Stimulated activated CD4-positive, alpha-beta T cell treated with anti-CD3 and anti-CD28 coated beads, Interleukin-15, amount 100 ng/mL, for 24 hours (primary cell): Measurements from ENCODE around the gene SLC47A2.
"Not testable (repeated sequence)": the region's sequence is repeated elsewhere in the genome, so short reads cannot be mapped to it uniquely, and the experiment has no call there.

Experiments
- DNase-seq: peaks from one replicate; pipeline ENCODE4 v3.0.0-alpha.2; 2020

SLC47A2 gene

DNA sequence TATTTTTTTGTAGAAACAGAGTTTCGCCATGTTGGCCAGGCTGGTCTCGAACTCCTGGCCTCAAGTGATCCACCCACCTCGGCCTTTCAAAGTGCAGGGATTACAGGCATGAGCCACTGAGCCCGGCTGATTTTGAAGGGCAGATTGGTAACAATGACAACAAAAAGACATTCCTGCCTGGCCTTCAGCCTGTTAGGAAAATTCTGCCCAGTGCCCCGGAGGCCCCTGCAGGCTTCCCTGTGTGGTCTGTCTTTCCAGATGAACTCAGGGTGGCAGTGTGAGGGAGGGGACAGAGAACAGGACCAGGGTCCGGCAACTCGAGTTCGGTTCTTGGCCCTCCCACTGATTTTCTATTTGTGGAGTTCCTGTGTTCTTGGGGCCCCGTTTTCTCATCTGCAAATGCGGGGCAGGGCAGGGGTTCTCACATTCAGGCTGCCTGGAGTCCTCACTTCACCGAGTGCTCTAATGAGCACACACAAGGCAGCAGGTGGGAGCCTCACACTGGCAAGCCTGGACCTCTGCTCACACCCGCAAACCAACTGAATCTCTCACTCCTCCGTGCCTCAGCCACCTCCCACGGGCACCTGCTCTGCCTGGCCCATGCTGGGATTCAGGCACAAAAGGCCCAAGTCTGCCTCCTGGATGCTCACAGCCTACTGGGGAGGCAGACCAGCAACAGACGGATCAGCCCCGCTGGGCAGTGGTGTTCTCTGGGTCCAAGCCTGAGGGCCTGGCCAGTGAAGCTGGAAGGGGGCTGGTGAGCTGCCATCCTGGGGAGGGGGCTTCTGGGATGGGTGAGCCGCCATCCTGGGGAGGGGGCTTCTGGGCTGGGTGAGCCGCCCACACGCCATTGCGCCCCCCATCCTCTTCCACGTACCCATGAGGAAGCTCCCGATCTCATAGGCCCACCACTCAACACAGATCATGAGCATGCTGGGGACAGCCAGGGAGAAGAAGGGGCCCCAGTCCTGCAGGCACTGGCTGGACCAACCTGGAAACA lies 10.3 kb downstream of the SLC47A2 start:
- no peak for DNase-seq

DNA sequence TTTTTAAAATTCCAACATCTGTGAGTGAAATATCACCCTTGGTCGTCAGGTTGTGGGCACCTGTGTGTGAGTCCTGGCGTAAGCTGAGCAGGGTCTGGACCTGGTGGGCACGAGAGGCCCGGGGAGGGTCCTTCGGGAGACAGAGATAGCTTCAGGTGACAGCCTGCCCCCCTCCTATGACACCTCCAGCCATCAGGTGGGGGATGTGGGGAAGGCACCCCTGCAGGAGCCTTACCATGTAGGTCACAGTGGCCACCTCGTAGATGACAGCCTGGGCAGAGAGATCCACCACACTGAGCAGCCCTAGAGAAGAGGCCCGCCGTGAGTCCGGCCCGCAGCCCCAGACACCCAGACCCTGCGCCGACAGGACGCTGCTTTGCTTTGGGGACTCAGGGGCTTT lies 11.2 kb downstream of the SLC47A2 start:
- no peak for DNase-seq

DNA sequence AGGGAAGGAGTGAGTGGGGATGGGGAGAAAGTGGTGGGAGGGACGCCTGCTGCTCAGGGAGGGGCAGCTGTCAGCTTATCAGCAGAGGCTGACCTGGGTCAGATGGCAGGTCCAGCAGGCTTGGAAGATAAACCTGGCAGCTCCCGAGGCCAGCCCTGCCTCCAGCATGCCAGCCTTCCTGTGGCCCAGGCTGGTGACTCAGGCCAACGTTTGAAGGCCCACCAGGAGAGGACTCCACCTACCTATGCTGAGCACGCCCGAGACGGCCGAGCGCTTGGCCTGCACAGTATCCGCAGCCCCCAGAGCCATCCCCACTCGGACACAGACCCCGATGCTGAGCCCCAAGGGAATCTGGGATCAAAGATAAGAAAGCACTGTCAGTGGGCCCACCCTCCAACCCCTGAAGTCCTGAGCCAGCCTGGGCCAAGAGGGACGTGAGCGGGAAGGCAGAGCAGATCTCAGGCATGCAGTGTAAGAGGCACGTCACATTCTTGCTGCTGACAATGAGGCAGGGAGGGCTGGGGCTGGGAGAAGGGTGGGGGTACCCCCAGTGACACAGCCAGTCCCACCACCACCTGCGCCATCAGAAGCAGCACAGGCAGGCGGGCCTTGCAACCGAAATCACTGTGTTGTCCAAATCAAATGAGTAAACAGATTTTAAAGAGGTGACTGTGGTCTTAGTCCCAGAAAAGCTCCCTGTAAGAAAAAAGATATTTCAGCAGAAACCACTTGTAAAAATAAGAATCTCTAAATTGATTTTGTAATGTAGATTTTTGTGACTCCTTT lies 12.4 kb downstream of the SLC47A2 start:
- DNase-seq, result no peak

DNA sequence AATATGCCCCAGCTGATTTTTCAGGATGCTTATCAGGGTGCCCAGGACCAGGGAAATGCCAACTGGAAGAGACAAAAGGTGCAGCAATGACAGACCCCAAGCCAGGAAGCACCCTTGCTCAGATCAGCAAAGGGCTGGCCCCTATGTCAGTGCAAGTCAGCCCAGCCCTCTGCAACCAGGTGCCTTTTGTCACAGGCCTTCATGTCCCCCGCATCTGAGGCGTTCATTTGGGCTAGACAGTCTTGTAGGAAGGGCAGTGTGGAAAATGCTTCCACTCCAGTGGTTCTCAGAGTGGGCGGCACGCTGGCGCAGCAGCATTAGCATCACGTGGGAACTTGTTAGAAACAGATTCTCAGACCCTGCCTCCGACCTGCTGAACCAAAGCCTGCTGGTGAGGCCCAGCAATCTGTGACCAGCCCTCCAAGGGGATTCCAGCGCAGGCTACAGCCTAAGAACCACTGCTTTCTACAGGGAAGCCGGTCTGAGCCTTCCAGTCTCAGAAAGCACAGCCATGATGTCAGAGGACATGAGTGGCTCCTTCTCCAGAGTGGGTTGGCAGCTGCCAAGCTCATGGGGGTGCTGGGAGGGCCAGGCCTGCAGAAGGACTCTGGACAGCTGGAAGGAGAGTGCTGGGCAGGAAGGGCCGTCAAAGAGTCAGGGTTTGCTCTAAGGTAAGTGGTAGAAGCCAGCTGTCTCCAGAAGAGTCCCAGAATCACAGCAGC lies 13.1 kb downstream of the SLC47A2 start:
- DNase-seq, result no peak

DNA sequence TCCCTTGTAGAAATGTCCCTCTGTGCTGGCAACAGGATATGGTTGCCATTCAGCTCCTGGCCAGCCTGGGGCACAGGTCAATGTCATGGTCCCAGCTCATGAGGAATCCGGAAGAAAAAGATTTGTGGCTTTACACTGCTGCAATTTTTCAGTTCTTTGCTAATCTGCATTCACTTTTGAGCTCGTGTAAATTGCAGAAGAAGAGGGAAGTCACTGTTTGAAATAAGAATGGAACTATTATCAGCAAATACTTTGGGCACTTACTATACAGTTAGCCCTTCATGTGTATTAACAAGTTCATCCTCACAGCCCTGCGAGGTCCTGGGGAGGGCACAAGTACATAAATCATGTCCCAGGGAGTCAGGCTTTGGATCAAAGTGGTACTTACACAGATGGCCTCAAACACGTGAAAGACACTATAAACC lies 14.2 kb downstream of the SLC47A2 start:
- no peak for DNase-seq

DNA sequence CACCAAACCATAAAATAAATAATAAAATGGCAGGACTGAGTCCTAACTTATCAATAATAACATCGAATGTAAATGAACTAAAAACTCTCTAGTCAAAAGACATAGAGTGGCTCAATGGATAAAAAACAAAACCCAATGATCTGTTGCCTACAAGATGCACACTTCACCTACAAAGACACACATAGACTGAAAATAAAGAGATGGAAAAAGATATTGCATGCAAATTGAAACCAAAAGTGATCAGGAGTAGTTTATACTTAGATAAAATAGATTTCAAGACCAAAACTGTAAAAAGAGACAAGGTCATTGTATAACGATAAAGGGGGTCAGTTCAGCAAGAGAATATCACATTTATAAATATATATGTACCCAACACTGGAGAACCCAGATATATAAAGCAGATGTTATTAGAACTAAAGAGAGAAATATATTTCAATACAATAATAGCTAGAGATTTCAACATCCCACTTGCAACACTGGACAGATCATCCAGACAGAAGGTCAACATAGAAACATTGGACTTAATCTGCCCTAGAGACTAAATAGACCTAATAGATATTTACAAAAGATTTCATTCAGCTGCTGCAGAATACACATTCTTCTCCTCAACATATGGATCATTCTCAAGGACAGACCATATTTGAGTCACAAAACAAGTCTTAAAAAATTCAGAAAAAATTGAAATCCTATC lies 29.8 kb downstream of the SLC47A2 start:
- DNase-seq, result no peak

DNA sequence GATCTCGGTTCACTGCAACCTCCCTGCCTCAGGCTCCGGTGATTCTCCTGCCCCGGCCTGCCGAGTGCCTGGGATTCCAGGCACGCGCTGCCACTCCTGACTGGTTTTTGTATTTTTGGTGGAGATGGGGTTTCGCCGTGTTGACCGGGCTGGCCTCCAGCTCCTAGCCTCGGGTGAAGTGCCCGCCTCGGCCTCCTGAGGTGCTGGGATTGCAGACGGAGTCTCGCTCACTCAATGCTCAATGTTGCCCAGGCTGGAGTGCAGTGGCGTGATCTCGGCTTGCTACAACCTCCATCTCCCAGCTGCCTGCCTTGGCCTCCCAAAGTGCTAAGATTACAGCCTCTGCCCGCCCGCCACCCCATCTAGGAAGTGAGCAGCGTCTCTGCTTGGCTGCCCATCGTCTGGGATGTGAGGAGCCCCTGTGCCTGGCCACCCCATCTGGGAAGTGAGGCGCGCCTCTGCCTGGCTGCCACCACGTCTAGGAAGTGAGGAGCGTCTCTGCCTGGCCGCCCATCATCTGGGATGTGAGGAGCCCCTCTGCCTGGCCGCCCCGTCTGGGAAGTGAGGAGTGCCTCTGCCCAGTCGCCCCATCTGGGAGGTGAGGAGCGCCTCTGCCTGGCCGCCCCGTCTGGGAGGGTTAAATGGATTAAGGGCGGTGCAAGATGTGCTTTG lies 31.3 kb downstream of the SLC47A2 start:
- not testable (repeated sequence) for DNase-seq

DNA sequence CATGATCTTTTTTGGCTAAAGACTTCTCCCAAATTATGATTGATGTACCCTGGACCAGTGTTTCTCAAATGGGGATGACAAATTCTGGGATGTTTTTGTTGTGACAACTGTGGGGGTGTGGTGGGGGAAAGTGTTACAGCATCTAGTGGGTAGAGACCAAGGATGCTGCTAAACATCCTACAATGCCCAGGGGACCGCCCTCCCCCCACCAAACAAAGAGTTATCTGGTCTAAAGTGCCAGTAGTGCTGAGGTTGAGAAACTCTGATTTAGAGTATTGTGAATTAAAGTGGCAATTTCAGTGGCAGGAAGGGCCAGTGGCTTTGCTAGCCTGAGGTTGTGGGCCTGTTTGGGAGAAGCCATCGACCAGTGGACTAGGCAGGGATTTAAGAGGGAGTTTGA lies 33.3 kb downstream of the SLC47A2 start:
- no peak for DNase-seq

DNA sequence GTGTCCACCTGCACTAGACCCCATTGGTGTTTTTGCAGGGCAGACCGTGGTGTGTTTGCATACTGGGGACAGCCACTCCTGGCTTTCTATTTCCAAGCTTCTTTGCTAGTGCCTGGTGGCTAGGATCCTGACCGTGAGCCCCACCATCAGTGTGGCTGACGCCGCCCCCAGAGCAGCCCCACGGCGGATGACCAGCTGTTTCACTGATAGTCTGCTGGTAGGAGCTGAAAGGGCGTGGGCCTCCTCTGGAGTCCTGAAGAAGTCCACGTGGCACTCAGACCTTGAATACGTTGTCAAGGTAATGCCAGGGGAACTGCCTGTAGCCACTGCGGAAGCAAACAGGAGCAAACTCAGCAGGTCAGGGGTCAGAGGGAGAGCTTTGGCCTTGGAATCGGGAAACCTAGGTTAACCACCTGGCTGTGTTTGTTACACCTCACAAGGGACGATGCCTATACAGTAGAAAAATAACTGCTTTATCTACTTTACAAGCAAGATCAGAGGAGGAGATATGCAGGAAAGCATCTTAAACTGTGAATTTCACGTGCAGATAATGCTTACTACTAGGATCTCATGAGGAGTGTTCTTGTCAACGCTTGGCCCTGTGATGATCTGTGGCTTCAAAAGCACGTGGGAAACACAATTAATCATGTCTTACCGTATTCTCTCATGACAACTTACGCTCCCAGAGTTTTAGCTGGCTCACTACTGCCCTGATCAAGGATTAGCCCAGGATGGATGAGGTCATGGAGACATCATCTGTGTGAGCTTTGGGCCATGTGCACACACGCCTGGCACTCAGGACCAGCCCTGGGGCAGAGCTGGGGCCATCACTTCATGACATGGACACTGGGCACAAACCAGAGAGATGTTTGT lies 37.6 kb downstream of the SLC47A2 start:
- DNase-seq, result no peak

DNA sequence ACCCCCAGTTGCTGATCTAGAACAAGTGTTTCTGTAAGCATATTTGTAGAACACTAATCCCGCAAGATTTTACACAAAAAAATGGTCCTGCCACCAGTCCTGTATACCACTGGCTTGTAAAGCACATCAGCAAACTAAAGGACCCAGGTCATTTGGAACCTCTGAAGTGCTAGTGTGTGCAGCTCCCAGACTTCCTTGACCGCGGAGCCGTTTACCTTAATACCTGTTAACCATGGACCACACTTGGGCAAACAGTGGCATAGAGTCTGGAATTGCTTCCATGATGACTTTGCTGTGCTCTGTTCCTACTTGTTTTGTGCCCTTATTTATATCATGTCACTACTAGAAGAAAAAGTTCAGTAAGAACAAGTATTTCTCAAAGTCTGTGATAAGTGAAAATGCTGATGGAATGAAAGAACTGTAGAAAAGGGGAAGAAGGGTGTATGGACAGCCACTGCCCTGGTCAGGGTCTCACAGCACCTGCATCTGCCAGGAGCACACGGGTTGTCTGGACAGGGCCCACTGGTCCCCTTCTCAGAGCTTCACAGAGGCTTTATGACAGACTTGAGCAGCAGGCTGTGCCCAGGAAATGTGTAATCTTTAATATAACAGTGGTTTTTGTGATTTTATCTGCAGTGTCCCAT lies 38.5 kb downstream of the SLC47A2 start:
- no peak for DNase-seq

DNA sequence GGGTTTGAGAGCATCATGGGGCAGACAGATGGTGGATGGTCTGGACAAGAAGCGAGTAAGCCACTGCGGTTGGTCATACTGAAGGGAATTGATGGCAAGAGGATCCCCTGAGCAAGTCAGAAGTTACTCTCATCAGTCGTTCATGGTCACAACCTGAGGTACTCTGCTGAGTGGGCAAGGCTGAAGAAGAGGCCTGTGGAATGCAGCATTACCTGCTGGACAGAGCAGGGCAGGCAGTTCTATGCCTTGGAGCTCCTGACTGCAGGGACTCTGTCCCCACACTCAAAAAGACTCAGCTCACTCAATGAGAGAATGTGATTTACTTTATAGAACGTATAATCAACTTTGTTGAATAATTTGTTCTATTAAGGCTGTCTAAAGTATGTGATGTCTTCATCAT lies 39.5 kb downstream of the SLC47A2 start:
- DNase-seq, result no peak

DNA sequence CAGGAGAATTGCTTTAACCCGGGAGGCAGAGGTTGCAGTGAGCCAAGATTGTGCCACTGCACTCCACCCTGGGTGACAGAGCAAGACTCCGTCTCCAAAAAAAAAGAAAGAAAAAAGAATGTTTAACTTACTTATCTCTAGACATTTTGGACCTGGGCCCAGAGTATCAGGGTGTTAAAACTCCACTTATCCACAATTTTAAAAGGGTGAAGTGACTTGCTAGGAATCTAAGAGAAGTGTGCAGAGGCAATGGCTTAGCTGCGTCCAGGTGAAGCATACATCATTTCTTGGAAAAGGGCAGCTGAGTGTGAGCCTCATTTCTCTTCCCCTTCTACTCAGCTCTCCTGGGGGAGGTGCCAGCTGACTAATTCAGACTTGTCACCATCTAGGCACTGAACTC lies 42.8 kb downstream of the SLC47A2 start:
- DNase-seq, result no peak

DNA sequence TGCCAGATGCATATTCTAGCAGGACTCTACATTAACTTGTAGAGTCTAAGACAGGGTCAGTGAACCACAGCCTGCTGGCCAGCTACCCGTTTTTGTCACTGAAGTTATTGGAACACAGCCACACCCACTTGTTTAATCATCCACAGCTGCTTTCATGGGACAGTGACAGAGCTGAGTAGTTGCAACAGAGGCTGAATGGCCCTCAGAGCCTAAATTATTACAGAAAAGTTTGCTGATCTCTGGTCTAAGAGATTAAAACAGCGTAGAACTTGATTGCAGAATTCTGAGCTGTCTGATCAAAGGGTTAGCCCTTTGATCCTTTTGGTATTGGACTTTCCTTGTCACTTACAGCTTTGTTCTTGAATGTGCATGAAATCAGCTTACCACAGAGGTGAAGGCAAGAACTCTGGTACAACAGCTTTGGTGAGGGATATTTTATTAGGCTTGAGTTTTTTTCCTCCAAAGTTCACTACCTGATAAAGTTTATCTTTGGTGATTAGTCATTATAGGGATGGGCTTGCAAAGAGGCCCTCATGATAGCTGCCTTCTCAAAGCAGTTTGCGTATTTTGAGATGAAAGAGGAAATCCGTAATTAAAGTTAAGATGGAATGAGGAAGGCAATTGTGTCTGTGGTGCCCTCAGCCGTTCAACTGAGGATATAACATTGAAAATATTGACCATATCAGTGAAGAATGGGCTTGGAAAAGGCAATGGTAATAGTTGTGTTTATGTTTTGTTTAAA lies 44.2 kb downstream of the SLC47A2 start:
- DNase-seq, result no peak

DNA sequence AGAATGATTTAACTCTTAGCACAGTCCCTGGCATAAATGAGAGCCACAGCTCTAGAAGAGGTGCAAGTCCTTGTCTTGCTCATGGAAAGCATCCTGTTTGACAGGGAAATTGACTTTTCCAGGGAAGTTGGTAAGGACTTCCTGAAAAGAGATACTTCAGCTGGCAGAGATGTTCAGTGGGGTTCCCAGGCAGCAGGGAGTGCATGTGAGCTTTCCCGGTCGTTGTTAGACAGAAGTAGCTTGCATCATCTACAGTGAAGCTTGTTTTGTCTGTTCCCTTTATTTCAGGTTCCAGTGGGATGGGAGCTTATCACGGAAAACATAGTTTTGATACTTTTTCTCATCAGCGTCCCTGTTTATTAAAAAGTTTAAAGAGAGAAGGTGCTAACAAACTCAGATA lies 45.0 kb downstream of the SLC47A2 start:
- DNase-seq, result no peak

DNA sequence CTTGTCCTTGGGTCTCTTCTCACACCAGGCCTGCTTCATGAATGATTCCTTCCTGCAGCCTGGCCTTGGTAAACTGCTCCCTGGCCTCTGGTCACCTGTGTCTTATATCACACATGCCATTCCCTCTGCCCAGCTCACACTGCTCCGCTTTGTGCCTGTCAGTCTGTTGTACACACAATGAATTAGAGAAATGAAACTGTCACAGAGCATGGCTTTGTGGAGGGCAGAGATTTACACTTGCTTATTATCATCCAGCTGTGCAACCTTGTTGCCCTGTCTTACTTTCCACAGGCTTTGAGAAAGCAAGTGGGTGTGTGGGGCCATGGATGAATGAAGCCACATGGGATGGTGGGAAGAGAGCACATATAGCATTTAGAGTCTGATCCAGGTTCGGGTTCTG lies 45.5 kb downstream of the SLC47A2 start:
- no peak for DNase-seq

DNA sequence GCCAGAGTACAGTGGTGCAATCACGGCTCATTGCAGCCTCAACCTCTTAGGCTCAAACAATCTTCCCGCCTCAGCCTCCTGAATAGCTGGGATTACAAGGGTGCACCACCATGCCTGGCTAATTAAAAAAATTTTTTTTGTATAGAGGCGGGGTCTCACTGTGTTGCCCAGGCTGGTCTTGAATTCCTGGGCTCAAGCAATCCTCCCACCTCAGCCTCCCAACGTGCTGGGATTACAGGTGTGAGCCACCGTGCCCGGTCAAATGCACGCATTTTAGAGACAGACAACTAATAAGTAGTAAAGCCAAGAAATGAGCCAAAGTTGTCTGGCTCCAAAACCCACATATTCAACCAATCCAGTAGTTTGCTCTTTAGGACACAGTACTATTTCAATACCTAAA lies 46.7 kb downstream of the SLC47A2 start:
- not testable (repeated sequence) for DNase-seq

DNA sequence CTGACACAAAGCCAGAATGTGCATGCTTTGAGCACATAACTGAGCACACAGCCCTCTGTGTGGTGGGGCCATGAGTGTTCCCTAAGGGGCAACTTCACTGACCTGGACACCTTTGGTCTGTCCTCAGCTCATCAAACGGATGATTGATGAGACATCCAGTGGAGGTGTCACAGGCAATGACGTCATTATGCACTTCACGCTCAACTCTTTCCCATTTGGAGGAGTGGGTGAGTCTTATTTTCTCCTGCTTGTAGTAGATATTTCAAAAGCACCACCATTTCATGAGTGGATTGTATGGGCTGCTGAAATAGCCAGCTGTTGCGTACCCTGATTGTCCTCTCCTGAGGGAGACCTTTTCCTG lies 51.6 kb downstream of the SLC47A2 start:
- DNase-seq, result no peak

DNA sequence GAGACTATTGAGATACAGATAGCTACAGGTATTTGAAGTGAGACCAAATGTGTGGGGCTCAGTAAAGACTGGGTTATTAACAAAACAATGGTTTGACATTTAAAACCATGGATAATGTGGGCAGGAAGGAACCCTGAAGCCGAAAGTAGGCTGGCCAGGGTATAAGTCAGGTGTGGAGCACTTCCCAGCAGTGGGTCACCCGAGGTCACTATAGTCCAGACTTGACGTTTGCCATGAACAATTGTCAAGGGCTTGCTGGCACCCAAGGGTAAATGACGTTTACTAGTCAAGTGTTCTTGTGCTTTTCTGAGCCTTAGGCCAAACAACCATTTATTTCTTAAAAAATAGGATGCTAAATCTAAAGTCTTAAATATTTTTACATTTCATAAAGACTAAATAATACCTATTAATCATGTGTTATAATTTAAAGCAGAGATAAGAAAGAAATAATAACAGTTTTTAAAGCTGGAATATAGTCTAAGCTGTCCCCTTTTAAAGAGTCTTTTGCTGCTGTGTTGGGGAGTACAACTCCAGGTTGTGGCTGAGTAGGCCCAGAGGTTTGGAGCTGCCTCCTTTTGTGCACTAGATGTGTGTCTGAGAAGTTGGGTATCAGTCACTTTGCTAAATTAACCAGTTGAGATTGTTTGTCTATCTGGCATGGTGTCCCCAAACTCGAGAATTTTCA lies 52.1 kb downstream of the SLC47A2 start:
- DNase-seq, result no peak

DNA sequence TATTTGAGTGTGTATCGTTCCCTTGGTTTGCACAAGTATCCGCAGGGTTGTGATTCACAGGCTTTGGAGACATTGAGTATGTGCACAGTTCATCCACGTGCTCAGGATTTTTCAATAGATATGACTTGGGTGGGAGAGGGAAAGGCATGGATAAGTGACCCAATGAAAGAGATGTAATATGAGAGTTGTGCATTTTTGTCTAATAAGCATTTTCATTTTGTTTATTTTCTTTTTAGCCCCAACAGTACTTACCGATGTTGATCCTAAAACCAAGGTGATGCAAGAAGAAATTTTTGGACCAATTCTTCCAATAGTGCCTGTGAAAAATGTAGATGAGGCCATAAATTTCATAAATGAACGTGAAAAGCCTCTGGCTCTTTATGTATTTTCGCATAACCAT lies 53.3 kb downstream of the SLC47A2 start:
- DNase-seq, result no peak
